Uterus (tissue), 2 donors: ENCODE data around the gene CAMKV.

Experiments
- CTCF ChIP-seq, 4 experiments: fragments of 200-600 bp in 2 of 4; fragments of 450-650 bp in 2 of 4; sonication (generic) in 2 of 4; IDR thresholded peaks; one replicate each; pipeline ENCODE4 v1.5.1; 2016 to 2019; ENCODE audit warnings: antibody characterized with exemption in 4 of 4, mild to moderate bottlenecking in 2 of 4, moderate library complexity in 1 of 4
- POLR2A ChIP-seq, 2 donors: fragments of 450-650 bp; IDR thresholded peaks; one replicate each; pipeline ENCODE4 v1.6.1; 2016; ENCODE audit warnings: antibody characterized with exemption in 2 of 2, mild to moderate bottlenecking in 1 of 2, moderate library complexity in 1 of 2

- no peak for TF ChIP-seq CTCF (IDR thresholded peaks at IDR 0.05)
- TF ChIP-seq POLR2A (IDR thresholded peaks at IDR 0.05): no peak
Observed at GRCh38 chr3:49880581-49881315, 11.0 kb upstream of the CAMKV start.
